HG03139 (cell line): ENCODE results near the gene ADAMTS14.
"Not testable (repeated sequence)": the region's sequence is repeated elsewhere in the genome, so short reads cannot be mapped to it uniquely, and the experiment has no call there.

ENCODE experiments used
- ATAC-seq: cut with Tn5 transposase; IDR thresholded peaks from one replicate; pipeline ENCODE4 v1.9.1; 2021; ENCODE audit not compliant: unreplicated experiment

Gene ADAMTS14

DNA sequence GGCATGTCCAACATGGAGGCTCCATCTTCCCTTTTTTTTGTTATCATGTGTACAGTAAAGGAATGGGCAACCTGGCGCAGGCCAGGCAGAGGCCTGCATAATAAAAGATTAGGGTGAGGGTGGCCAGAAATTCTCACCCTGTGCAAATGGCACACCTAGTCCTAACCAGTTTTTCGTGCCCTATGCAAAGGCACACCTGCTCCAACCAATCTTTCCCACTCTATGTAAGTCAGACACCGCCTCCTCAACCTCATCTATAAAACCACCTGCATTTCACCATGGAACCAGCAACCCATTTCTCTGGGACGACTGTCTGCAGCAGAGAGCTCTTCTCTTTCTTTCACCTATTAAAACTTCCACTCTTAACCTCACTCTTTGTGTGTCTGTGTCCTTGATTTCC, 96.8 kb downstream of the ADAMTS14 start:
- ATAC-seq: no peak

GRCh38 chr10:70770001-70770400, 97.7 kb downstream of the ADAMTS14 start:
- no peak for ATAC-seq

GRCh38 chr10:70770516-70770915, 98.2 kb downstream of the ADAMTS14 start:
- not testable (repeated sequence) for ATAC-seq

- no peak for ATAC-seq
These were observed 99.2 kb downstream of the ADAMTS14 start for GRCh38 chr10:70771311-70772194.

DNA sequence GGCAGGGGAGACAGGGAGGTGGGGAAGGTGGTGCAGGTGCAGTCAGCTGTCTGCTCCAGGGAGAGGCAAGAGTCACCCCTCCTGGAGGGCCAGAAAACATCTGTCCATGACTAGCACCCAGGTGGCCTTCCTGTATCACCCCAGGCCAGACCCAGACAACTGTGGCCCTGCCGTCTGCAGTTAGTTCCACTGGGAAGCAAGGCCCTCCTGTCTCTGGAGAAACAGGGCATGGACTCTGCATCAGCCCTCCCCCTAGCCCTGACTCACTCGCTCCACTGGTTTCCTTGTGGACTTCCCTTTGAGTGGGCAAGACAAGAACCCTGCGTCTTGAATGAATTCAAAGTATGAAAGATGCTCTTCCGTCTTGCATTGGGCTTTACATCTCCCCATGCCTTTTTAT, 100.3 kb downstream of the ADAMTS14 start:
- no peak for ATAC-seq

GRCh38 chr10:70773461-70773860, 101.2 kb downstream of the ADAMTS14 start:
- no peak for ATAC-seq

DNA sequence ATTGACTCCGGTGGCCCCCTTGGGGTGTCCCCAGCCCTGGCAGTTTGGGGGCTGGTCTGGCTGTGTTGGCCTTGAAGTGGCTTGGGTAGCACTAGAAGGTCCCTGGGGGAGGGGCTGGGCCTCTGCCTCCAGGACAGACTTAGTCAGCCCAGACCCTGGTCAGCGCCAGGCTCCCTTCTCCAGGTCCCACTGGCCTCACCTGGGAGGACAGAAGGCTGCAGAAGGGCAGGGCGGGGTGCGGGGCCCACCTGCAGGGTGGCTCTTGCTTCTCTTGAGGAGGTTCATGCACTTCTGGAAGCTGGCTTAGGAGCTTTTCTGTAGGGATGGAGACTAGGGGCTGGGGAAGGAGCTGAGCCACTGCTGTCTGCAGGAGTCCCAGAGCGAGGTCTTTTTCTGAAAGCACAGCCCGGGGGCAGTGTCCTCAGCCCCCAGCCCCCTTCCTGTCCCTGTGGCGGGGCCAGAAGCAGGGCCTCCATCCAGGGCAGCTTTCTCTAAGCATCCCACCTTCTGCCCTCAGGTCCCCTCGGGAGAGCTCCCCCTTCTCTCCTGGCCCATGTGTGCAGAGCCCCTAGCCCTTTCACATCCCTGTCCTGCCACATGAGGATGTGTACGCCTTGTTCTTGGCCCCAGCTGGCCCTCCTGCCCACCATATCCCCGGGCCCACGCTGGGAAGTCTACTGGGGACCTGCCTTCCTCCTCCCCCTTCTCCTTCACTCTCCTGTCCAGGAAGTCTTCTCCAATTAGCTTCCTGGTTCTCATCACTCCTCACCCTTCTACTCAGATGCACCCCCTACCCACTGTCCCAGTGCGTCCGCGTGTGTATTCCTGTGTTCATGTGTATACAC, 101.9 kb downstream of the ADAMTS14 start:
- ATAC-seq: no peak

GRCh38 chr10:70774810-70775678, 102.7 kb downstream of the ADAMTS14 start:
- no peak for ATAC-seq

GRCh38 chr10:70775679-70776454, 103.6 kb downstream of the ADAMTS14 start:
- no peak for ATAC-seq

- no peak for ATAC-seq
These were observed 104.2 kb downstream of the ADAMTS14 start for GRCh38 chr10:70776455-70777005.

GRCh38 chr10:70777063-70777875, 105.0 kb downstream of the ADAMTS14 start:
- no peak for ATAC-seq

GRCh38 chr10:70778267-70778924, 106.1 kb downstream of the ADAMTS14 start:
- no peak for ATAC-seq

DNA sequence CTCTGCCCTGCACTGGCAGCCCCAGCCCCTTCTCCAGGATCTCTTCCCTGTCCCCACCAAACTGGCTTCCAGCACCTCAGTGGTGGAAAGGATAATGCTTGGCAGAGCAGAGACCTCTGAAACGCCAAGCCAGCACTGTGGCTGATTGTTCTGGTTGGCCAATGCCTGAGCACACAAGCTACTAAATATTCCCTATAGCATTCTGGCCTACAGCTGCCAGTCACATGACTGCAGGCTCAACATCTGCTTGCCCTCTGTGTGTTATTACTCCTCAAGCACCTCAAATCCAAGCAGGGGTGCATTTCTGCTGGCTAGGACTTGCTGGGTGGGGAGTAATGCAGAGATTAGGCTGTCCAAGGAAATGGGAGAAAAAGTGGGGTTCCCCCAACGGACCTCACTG, 106.8 kb downstream of the ADAMTS14 start:
- no peak for ATAC-seq

GRCh38 chr10:70779511-70780369, 107.4 kb downstream of the ADAMTS14 start:
- ATAC-seq: no peak

DNA sequence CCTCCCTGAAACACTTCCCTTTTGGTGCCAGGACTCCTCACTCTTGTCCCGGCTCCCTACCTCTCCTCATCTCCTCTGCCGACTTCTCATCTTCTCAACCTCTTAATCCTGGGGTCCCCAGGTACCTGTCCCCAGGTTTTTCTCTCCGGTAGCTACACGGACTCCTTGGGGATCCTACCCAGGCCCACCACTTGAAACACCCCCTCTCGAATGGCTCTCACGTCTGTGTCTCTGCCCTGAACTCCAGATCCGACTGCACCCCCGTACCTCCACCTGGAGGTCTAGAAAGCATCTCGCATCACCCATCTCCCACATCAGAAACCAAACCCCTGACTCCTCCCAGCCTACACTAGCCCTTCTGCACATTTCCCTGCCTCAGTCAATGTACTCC, 108.1 kb downstream of the ADAMTS14 start:
- ATAC-seq: no peak

- ATAC-seq: no peak
These were observed 108.5 kb downstream of the ADAMTS14 start for GRCh38 chr10:70780772-70781171.

GRCh38 chr10:70781461-70782051, 109.2 kb downstream of the ADAMTS14 start:
- ATAC-seq: no peak
